MCF 10A (cell line): ENCODE data around the gene LGI4. TPM values are rescaled to one million over a fixed set of nuclear protein-coding genes. Genes with fewer than 3 reads are reported as not detected.

Source experiments
- BruUV-seq: library from RNA; stranded (reverse); fragments of 400-500 nt; replicated peaks from 2 replicates; lab custom pipeline; 2021; lab: Mats Ljungman, UMichigan
- CTCF ChIA-PET: fragments of 300-600 bp; sonication (Branson Sonifier 250); formaldehyde crosslinking; extraction: SDS; loops from one replicate; lab custom pipeline; 2021; ENCODE audit warnings: antibody characterized with exemption, inconsistent platforms; lab: Yijun Ruan, JAX
- POLR2A ChIA-PET: fragments of 300-600, 350-650 bp; sonication (Branson Sonifier 250); formaldehyde crosslinking; extraction: SDS; loops from one replicate; lab custom pipeline; 2020; ENCODE audit warnings: antibody characterized with exemption, inconsistent platforms; lab: Yijun Ruan, JAX
- DNase-seq: peaks from one replicate; pipeline ENCODE4 v3.0.0-alpha.2; 2018; ENCODE audit not compliant: unreplicated experiment
- H3K27ac Mint-ChIP-seq: one replicate; pipeline ENCODE4 v1.8.0; 2022; ENCODE audit warnings: mild to moderate bottlenecking, low read depth, mixed read lengths; ENCODE audit not compliant: unreplicated experiment
- H3K27me3 Mint-ChIP-seq: one replicate; pipeline ENCODE4 v1.8.0; 2022; ENCODE audit warnings: mixed read lengths; ENCODE audit not compliant: insufficient read depth, unreplicated experiment
- H3K36me3 Mint-ChIP-seq: one replicate; pipeline ENCODE4 v1.8.0; 2022; ENCODE audit warnings: mild to moderate bottlenecking, moderate library complexity, mixed read lengths; ENCODE audit not compliant: insufficient read depth, unreplicated experiment
- H3K4me1 Mint-ChIP-seq: one replicate; pipeline ENCODE4 v1.8.0; 2022; ENCODE audit warnings: mixed read lengths; ENCODE audit not compliant: insufficient read depth, unreplicated experiment
- H3K4me3 Mint-ChIP-seq: one replicate; pipeline ENCODE4 v1.8.0; 2022; ENCODE audit warnings: mild to moderate bottlenecking, moderate library complexity, mixed read lengths; ENCODE audit not compliant: unreplicated experiment
- H3K9me3 Mint-ChIP-seq: one replicate; pipeline ENCODE4 v1.8.0; 2022; ENCODE audit warnings: mixed read lengths; ENCODE audit not compliant: unreplicated experiment
- intact Hi-C: fragments of 100-400 bp; cut with micrococcal nuclease; formaldehyde crosslinking; loops from 2 replicates; pipeline ENCODE4 v1.14.1; 2022
- total RNA-seq: library from RNA; stranded (reverse); gene quantifications from 2 replicates; pipeline ENCODE4 v1.2.3, GENCODE V29; 2022
- TF ChIP-seq, protein P1 (sequence below): fragments of 200-600 bp; IDR thresholded peaks from one replicate; pipeline ENCODE4 v1.8.0; 2022; ENCODE audit warnings: antibody characterized with exemption, mild to moderate bottlenecking; ENCODE audit not compliant: unreplicated experiment

LGI4 gene
- total RNA-seq, 1 experiment from 2014 or later: not detected

- CTCF ChIA-PET: interaction anchor here (0.6 to 4.7 kb wide), 14 partner anchors 10 to 368 kb away, joined by 3 to 34 read pairs (median 4); partner anchors contain the start of gene LGI4
- POLR2A ChIA-PET: no interaction called here
- BruUV-seq: no TSS peak
- no peak overlapping the region for H3K27ac Mint-ChIP-seq
- H3K9me3 Mint-ChIP-seq: no peaks in the 10 kb centered on the region
- no peak overlapping the region for H3K4me3 Mint-ChIP-seq
- H3K36me3 Mint-ChIP-seq: no peaks in the 10 kb centered on the region
- intact Hi-C loops: no loop called here
- DNase-seq: no peak
- no peaks in the 10 kb centered on the region for H3K27me3 Mint-ChIP-seq
- TF ChIP-seq, protein P1, sequence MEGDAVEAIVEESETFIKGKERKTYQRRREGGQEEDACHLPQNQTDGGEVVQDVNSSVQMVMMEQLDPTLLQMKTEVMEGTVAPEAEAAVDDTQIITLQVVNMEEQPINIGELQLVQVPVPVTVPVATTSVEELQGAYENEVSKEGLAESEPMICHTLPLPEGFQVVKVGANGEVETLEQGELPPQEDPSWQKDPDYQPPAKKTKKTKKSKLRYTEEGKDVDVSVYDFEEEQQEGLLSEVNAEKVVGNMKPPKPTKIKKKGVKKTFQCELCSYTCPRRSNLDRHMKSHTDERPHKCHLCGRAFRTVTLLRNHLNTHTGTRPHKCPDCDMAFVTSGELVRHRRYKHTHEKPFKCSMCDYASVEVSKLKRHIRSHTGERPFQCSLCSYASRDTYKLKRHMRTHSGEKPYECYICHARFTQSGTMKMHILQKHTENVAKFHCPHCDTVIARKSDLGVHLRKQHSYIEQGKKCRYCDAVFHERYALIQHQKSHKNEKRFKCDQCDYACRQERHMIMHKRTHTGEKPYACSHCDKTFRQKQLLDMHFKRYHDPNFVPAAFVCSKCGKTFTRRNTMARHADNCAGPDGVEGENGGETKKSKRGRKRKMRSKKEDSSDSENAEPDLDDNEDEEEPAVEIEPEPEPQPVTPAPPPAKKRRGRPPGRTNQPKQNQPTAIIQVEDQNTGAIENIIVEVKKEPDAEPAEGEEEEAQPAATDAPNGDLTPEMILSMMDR: no peak
- peaks cover 5% of the 10 kb centered on the region for H3K4me1 Mint-ChIP-seq
Observed at GRCh38 chr19:35090160-35090505, 44.7 kb downstream of the LGI4 start.

DNA sequence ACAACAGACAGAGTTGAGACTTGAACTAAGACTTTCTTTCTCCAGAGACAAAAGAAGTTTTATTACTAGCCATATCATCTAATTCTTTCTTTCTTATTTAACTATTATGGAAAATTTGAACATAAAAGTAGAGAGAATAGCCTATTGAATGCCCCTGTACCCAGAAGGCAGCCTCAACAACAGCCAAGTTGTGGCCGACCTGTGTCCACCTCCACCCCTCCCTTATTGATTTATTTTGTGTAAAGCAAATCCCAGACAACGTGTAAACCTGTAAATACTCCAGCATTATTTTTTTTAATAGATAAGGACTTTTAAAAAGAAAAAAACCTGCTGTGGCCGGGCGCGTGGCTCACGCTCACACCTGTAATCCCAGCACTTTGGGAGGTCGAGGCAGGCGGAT lies 45.3 kb downstream of the LGI4 start:
- no peak for DNase-seq
- TF ChIP-seq, protein P1: no peak
- H3K27me3 Mint-ChIP-seq: no peaks in the 10 kb centered on the region
- CTCF ChIA-PET: interaction anchor here (0.6 to 4.7 kb wide), 14 partner anchors 9 to 122 kb away, joined by 3 to 34 read pairs (median 6); partner anchors contain the start of gene LGI4
- no peaks in the 10 kb centered on the region for H3K36me3 Mint-ChIP-seq
- intact Hi-C loops: loop anchor here (2.0 to 10.0 kb wide), 2 partner anchors 23 to 115 kb away; no protein-coding TSS in a partner anchor
- BruUV-seq: no TSS peak
- POLR2A ChIA-PET: interaction anchor here (1.1 kb wide), 1 partner anchor 35 kb away, joined by 3 read pairs; no protein-coding TSS in a partner anchor
- no peak overlapping the region for H3K27ac Mint-ChIP-seq
- no peaks in the 10 kb centered on the region for H3K9me3 Mint-ChIP-seq
- H3K4me3 Mint-ChIP-seq: no peak overlapping the region
- H3K4me1 Mint-ChIP-seq: peaks cover 5% of the 10 kb centered on the region

DNA sequence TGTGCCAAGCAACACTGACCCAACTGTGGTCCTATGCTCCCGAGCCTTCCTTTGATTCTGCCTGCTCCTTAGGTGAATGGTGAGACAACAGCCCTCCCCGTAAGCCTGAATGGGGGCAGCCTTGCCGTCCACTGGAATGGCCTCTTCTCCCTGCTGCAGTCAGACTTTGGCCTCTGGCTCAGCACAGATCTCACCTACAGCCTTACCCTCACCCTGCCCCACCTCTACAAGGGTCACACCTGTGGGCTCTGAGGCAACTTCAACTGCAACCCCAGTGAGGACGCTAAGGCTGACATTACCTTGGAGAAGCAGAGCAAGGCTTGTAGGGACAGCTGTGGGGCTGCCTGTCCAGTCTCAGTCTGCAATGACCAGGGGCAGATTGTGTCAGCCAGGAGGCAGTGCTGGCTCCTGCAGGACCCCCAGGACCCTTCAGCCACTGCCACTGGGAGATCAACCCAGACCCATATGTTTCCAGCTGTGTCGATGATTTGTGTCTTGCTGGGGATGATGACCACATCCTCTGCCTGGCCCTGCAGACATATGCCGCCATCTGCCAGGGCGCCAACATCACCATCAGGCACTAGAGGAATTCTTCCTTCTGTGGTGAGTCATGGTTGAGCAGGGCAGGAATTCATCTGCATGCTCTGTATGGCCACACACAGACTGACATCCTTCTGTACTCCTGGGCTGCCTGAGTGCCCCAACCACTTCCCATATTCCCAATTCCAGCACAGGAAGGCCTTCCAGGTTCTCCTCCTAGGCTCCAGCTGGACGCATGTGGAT lies 46.5 kb downstream of the LGI4 start:
- Mint-ChIP-seq H3K27me3 (no peaks in the 10 kb centered on the region), H3K9me3 (no peaks in the 10 kb centered on the region), H3K27ac (no peak overlapping the region), H3K36me3 (no peaks in the 10 kb centered on the region), H3K4me3 (no peak overlapping the region), H3K4me1 (peaks cover 5% of the 10 kb centered on the region)
- CTCF ChIA-PET: interaction anchor here (0.9 to 4.7 kb wide), 5 partner anchors 8 to 66 kb away, joined by 3 to 25 read pairs (median 4); no protein-coding TSS in a partner anchor
- DNase-seq: peak; percentile 67
- TF ChIP-seq, protein P1: no peak
- POLR2A ChIA-PET: interaction anchor here (1.1 kb wide), 1 partner anchor 36 kb away, joined by 3 read pairs; no protein-coding TSS in a partner anchor
- no TSS peak for BruUV-seq
- intact Hi-C loops: loop anchor here (1.0 to 10.0 kb wide), 3 partner anchors 22 to 114 kb away; no protein-coding TSS in a partner anchor

DNA sequence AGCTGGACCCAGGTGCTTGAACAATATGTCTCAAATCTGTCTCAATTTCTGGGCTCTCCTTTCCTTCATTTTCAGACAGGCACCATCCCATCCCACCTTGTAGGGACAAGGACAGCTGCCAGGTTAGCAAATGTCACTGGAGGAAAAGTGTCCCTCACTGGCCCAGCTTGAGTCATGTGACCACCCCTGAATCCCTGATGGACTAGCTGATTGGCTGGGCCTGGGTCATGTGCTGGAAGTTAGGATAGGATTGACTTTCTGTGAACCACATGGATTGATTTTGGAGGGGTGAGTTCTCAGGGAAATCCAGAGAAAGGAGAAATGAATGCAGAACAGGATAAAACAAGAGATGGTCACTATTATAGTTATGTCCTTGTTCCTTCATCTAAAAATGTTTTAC lies 47.5 kb downstream of the LGI4 start:
- TF ChIP-seq, protein P1: no peak
- no peak for DNase-seq

More for the DNA sequence above, 47.5 kb downstream of the LGI4 start:
- ChIA-PET CTCF (interaction anchor here (0.6 to 4.7 kb wide), 7 partner anchors 18 to 115 kb away, joined by 3 to 25 read pairs (median 3); no protein-coding TSS in a partner anchor), POLR2A (interaction anchor here (0.6 to 1.1 kb wide), 3 partner anchors 28 to 50 kb away, joined by 3 to 4 read pairs (median 3); partner anchors contain the start of gene FXYD3)
- intact Hi-C loops: loop anchor here (10.0 kb wide), 1 partner anchor 113 kb away; no protein-coding TSS in a partner anchor
- no TSS peak for BruUV-seq
- H3K36me3 Mint-ChIP-seq: no peaks in the 10 kb centered on the region
- H3K4me1 Mint-ChIP-seq: peaks cover 5% of the 10 kb centered on the region
- H3K27me3 Mint-ChIP-seq: no peaks in the 10 kb centered on the region
- no peak overlapping the region for H3K27ac Mint-ChIP-seq
- H3K4me3 Mint-ChIP-seq: no peak overlapping the region
- H3K9me3 Mint-ChIP-seq: no peaks in the 10 kb centered on the region
